Measurements from ENCODE around the gene F11R.

- TF ChIP-seq, protein P1, sequence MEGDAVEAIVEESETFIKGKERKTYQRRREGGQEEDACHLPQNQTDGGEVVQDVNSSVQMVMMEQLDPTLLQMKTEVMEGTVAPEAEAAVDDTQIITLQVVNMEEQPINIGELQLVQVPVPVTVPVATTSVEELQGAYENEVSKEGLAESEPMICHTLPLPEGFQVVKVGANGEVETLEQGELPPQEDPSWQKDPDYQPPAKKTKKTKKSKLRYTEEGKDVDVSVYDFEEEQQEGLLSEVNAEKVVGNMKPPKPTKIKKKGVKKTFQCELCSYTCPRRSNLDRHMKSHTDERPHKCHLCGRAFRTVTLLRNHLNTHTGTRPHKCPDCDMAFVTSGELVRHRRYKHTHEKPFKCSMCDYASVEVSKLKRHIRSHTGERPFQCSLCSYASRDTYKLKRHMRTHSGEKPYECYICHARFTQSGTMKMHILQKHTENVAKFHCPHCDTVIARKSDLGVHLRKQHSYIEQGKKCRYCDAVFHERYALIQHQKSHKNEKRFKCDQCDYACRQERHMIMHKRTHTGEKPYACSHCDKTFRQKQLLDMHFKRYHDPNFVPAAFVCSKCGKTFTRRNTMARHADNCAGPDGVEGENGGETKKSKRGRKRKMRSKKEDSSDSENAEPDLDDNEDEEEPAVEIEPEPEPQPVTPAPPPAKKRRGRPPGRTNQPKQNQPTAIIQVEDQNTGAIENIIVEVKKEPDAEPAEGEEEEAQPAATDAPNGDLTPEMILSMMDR (IDR thresholded peaks at IDR 0.05): no peak
- TF ChIP-seq POLR2A (IDR thresholded peaks at IDR 0.05): no peak
- no peak for TF ChIP-seq POLR2AphosphoS5 (IDR thresholded peaks at IDR 0.05; ENCODE audit: insufficient read depth in 1 of 2, low read depth in 1 of 2)
Observed at GRCh38 chr1:160978510-160978927, 42.4 kb downstream of the F11R start.
